Measurements from ENCODE around the gene HDAC4. TPM values are rescaled to one million over a fixed set of nuclear protein-coding genes. Genes with fewer than 3 reads are reported as not detected.

The HDAC4 gene
- total and polyA plus RNA-seq, 9 of the 15 experiments (the other 6 are each of a cell fraction or from before 2014, with no cell fraction given) = 0.11 to 20.2 (median 4.0) TPM

GRCh38 chr2:239195992-239196391 lies 204.8 kb downstream of the HDAC4 start:
- Histone ChIP-seq H3K36me3 (ENCODE audit: control insufficient read depth, insufficient read depth, low read length) (no peaks in the 10 kb centered on the region), H3K4me1 (replicated peaks in 1 of 2; ENCODE audit: control insufficient read depth in 2 of 2, insufficient read depth in 2 of 2, low read length in 2 of 2) (peaks cover 0 to 3% of the 10 kb centered on the region in 2 experiments; a peak in 1 of 5 replicates), H3K4me3 (no peak overlapping the region), H3K9me3 (replicated peaks; ENCODE audit: control insufficient read depth, insufficient read depth, low read depth, low read length) (no peaks in the 10 kb centered on the region), H3K9me1 (ENCODE audit: control insufficient read depth, insufficient read depth, low read length) (no peaks in the 10 kb centered on the region), H3K4me2 (ENCODE audit: insufficient read depth, low read length) (no peak overlapping the region), H2AFZ (ENCODE audit: low read depth, low read length) (no peak overlapping the region), H3K27ac (ENCODE audit: extremely low read depth, low read depth, low read length) (no peak overlapping the region), H4K20me1 (replicated peaks; ENCODE audit: control insufficient read depth, insufficient read depth, low read length) (no peaks in the 10 kb centered on the region), H3K79me2 (ENCODE audit: control insufficient read depth, insufficient read depth, low read length) (no peaks in the 10 kb centered on the region), H3K27me3 (ENCODE audit: control insufficient read depth in 2 of 2, insufficient read depth in 2 of 2, low read length in 2 of 2) (no peaks in the 10 kb centered on the region), H3K9ac (ENCODE audit: insufficient read depth in 1 of 2, low read depth in 2 of 2, low read length in 2 of 2) (no peak overlapping the region)
- in situ Hi-C loops (cut with MboI) = no loop called here
- WGBS (ENCODE audit: insufficient coverage, low coverage, missing lambda C conversion rate) = 81% methylated on average over 4 of the region's 4 CpGs
- ChIA-PET CTCF (ENCODE audit: low intra/inter-chr PET ratio) (no interaction called here), POLR2A (no interaction called here)
- BruUV-seq (replicated peaks) = no TSS peak
- intact Hi-C loops (cut with micrococcal nuclease) = no loop called here
- ATAC-seq (no peak), FAIRE-seq (no peak), DNase-seq (ENCODE audit: extremely low read depth in 1 of 4, low spot score in 3 of 4) (no peak)
- TF ChIP-seq HDAC8 (tag; IDR thresholded peaks at IDR 0.05) = no peak
- TF ChIP-seq CHCHD3 (CRISPR knock-in tag; IDR thresholded peaks at IDR 0.05) = no peak
- no peak for TF ChIP-seq RBM15 (IDR thresholded peaks at IDR 0.05; ENCODE audit: insufficient read depth, low read length)
- TF ChIP-seq HNRNPUL1 (IDR thresholded peaks at IDR 0.05; ENCODE audit: low read length) = no peak
- TF ChIP-seq MYC (IDR thresholded peaks at IDR 0.05; ENCODE audit: low read depth, low read length) = no peak
- TF ChIP-seq MYC (CRISPR knock-in tag; IDR thresholded peaks at IDR 0.05; ENCODE audit: borderline replicate concordance, low read depth) = no peak
- no peak for TF ChIP-seq ZNF263 (CRISPR knock-in tag; IDR thresholded peaks at IDR 0.05; ENCODE audit: borderline replicate concordance)
- TF ChIP-seq BACH1 (tag; IDR thresholded peaks at IDR 0.05) = no peak
- no peak for TF ChIP-seq ZNF280A (IDR thresholded peaks at IDR 0.05; ENCODE audit: low read depth, partially characterized antibody)
- TF ChIP-seq STAT6 (CRISPR knock-in tag; IDR thresholded peaks at IDR 0.05) = no peak
- no peak for TF ChIP-seq ZNF280B (CRISPR knock-in tag; IDR thresholded peaks at IDR 0.05)
- no peak for TF ChIP-seq TAL1 (IDR thresholded peaks at IDR 0.05)
- no peak for TF ChIP-seq KAT8 (IDR thresholded peaks at IDR 0.05; ENCODE audit: low read depth)
- TF ChIP-seq FOXA1 (IDR thresholded peaks at IDR 0.05; ENCODE audit: borderline replicate concordance) = no peak
- no peak for TF ChIP-seq HMGN3 (IDR thresholded peaks at IDR 0.05; ENCODE audit: borderline replicate concordance, extremely low read depth, insufficient read length, low read depth, low read length)
- TF ChIP-seq CREB5 (CRISPR knock-in tag; IDR thresholded peaks at IDR 0.05) = no peak
- no peak for TF ChIP-seq THRAP3 (IDR thresholded peaks at IDR 0.05; ENCODE audit: borderline replicate concordance)
